Right lung (tissue), 5 donors: ENCODE data around the gene SLC35F1. TPM values are rescaled to one million over a fixed set of nuclear protein-coding genes. Genes with fewer than 3 reads are reported as not detected.

Source experiments
- DNase-seq, 2 donors: peaks; one replicate each; pipeline ENCODE4 v3.0.0-alpha.2; 2013
- polyA plus RNA-seq, 5 donors: library from polyadenylated mRNA; unstranded; fragments of 120-200 nt; gene quantifications; one replicate each; pipeline versions ENCODE4 v1.2.1 to v1.2.3, GENCODE V29; 2013; ENCODE audit warnings: inconsistent platforms in 1 of 5, low replicate concordance in 1 of 5; ENCODE audit not compliant: insufficient read length in 5 of 5, insufficient read depth in 1 of 5

The SLC35F1 gene
- polyA plus RNA-seq, 5 donors = 2.6 to 3.7 (median 3.1) TPM

GRCh38 chr6:118306392-118307238 is 399.6 kb downstream of the SLC35F1 start:
- no peak for DNase-seq

GRCh38 chr6:118307581-118307980 is 400.5 kb downstream of the SLC35F1 start:
- DNase-seq = no peak

DNA sequence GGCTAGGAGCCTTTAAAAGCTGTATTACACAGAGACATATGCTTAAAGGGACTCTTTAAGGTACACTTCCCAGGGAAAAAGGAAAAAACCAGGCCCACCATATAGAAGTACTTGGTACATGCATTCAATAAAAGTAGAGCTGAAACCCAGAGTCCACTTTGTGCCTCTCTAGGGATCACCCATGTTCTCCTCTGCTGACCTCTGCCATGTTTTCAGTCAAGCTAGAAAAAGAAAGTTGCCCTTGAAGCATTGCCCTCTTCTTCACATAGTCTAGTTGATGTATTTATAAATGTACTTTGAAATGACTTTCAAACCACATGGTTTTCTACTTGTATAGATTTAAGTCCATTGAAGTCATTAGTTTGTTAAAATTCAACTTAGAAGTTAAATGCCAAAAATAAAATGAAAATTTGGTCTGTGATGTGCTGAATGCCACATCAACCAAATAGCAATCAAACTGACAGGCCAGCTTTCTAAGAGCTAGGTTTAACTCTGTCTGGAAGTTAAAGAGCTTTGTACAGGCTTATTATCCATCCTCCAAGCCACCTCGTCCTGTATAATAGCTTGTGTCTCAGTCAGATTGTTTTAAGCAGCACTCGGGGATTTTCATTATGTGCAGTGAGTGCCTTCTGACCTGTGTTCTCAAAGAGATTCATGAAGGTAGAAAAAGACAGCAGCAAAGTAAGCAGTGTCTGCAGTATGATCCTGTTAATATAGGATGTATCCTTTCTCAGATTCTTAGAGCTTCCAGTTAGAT is 402.5 kb downstream of the SLC35F1 start:
- no peak for DNase-seq

GRCh38 chr6:118313208-118313607 is 406.1 kb downstream of the SLC35F1 start:
- no peak for DNase-seq

DNA sequence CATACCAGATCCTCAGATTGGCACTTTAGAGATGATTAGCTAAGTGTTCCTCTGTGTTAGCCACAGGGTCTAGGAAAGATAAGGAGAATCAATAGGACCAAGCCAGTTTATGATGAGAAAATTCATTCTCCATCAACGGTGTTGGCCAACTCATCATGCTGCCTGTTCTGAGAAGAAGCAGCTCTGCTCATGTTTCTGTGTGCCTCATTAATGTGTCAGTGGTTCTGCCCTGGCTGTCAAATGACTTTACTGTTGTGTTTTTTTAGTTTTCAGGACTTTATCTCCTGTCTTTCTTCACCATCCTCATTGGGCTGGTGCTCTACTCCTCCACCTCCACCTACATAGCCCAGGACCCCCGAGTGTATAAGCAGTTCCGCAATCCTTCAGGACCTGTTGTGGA is 406.7 kb downstream of the SLC35F1 start:
- no peak for DNase-seq

DNA sequence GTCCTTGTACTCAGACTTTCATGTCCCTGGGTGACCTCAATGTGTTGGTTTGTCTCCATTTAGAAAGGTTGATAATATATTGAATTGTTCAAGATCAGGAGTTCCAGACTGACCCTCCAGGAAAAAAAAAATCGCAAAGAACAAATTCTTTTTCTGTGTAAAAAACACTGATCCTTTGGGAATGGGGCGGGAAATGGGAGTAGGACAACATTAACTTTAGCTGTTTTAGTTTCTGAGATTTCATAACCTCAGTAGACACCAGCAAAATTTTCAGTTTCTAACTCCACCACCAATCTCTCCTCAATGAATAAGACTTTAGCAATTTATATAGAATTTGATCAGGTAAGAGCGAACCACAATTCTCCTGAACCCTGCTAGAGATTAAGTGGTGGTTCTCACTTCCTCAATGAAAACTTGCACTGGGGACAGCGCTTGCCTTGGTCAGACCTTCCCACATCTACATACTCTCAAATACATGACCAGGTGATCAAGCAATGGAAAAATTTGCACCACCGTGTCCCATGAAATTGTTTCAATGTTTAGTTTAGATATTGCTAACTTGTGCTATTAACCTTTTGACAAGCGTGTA is 409.8 kb downstream of the SLC35F1 start:
- no peak for DNase-seq

DNA sequence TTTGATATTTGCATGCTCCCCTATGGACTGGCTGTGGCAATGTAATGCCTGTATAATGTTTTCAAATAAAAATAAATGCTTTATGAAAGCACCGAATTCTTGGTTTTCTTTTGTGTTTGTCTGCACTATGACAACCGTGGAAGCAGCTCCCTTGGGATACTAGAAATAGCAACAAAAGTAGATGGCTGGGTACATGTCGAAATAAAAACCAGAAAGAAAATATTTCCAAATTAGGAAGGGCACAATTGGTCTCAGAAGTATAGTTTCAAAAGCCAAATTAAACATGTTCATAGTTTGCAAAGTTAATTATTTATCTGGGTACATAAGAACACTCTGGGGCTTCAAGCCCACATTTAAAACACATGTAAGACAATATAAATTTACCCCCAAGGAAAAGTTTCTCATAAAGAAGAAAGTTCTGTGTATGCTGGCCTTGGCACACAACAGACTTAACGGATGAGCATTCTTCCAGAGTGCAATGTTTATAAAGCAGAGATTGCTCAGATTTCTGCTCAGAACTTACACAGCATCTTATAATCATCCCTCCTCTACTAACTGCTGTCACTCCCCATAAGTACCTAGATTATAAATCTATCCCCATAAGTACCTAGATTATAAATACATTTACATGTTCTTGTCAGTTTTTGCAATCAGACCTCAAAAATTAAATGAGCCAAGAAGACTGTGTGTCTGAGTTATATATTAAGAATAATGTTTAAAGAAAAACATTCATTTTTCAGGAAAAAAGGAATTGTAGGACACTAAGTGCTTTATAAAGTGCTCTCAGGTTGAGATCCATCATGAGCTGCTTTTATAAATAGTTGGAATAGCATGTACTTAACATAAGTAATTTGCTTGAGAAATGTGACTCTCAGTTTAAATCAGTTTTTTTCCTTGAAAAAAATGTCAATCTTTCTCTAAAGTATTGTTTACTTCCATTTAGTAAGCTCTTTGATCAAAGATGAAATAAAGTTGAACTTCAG is 410.8 kb downstream of the SLC35F1 start:
- no peak for DNase-seq

DNA sequence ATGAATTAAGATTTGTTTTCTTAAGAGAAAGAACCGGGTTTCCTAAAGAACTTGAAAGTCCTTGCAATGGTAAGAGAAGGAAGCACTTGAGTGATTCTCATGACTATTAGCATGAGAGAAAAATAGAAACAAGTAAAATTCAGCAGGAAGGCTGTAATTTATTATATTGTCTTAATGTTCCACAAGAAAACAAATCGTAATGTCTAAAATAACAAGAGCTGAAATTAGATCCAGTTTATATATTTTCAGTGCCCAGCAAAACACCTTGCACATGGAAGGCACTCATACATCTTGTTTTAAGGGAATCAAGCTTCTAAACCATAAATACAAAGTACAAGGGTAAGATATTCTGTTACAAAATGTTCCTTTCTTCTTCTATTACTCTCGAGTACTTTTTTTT is 411.6 kb downstream of the SLC35F1 start:
- DNase-seq = no peak

- DNase-seq = no peak
These were observed 412.4 kb downstream of the SLC35F1 start for GRCh38 chr6:118319416-118319815.

- DNase-seq = no peak
These were observed 413.0 kb downstream of the SLC35F1 start for GRCh38 chr6:118319894-118320649.

- DNase-seq = no peak
These were observed 413.6 kb downstream of the SLC35F1 start for GRCh38 chr6:118320652-118321051.

- DNase-seq = no peak
These were observed 417.1 kb downstream of the SLC35F1 start for GRCh38 chr6:118324116-118324515.

DNA sequence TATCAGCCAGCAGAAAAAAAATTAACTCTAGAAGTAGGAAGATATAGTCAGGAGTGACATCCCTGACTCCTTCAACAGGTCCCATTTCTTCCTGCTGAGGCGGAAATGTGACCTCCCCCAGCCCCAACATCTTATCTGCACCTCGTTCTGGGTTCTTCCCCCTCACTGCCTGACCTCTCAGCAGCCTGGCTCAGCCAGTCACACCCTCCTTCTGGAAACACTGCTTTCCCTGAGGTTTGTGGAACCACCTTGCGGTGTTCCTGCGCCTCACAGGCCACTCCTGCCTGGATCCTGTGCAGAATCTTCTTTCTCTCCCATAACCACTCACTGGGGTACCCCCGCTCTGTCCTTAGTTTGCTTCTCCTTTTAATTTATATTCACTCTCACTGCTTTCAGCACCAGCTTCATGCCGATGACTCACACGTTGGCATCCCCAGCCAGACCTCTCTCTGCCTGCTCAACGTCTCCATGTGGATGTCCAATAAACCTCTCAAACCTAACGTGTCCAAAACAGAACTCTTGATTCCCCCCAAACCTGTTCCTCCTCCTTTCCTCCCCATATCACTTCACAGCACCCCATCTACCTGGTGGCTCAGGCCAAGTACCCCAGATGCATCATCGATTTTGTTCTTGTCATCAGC is 418.3 kb downstream of the SLC35F1 start:
- no peak for DNase-seq

- no peak for DNase-seq
These were observed 419.6 kb downstream of the SLC35F1 start for GRCh38 chr6:118326712-118327111.

- DNase-seq = no peak
These were observed 420.2 kb downstream of the SLC35F1 start for GRCh38 chr6:118327237-118327636.

GRCh38 chr6:118333772-118334171 is 426.7 kb downstream of the SLC35F1 start:
- DNase-seq = no peak

DNA sequence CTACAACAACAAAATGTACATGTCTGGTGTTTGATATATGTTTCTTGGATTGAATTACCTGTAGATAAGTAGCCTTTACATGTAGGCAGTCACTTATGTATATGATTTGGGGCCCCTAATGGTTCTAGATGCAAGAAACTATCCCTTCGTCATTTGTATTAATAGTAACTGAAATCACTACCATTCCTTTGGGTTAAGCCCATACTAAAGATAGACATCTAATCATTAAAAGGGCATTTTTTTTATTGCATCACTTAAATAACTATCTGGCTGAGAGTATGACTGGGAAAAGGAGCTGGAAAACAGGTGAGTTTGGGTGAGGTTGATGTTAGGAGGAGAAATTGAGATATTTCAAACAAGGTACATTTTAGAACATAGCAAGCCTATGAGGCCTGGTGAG is 427.6 kb downstream of the SLC35F1 start:
- no peak for DNase-seq

DNA sequence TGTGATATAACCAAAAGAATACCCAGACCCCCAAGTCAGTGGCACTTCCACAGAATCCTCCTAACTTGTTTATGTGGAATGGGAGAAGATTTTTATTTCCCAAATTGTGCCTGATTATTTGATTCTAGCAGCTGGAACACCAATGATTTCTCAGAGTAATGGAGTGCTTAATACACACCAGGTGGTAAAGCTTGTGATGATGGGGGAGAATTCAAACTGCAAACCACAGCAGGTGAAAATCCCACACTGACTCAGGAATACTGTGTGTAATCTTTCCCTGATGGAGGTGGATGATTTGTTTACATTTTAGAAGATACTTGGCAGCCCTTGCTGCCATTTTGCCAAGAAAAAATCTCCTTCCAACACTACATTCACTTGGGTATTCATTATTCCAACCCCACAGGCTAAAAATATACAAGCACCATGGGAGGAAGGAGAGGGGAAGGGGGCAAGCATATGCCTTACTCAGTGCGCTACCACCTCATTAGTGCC is 428.3 kb downstream of the SLC35F1 start:
- no peak for DNase-seq

DNA sequence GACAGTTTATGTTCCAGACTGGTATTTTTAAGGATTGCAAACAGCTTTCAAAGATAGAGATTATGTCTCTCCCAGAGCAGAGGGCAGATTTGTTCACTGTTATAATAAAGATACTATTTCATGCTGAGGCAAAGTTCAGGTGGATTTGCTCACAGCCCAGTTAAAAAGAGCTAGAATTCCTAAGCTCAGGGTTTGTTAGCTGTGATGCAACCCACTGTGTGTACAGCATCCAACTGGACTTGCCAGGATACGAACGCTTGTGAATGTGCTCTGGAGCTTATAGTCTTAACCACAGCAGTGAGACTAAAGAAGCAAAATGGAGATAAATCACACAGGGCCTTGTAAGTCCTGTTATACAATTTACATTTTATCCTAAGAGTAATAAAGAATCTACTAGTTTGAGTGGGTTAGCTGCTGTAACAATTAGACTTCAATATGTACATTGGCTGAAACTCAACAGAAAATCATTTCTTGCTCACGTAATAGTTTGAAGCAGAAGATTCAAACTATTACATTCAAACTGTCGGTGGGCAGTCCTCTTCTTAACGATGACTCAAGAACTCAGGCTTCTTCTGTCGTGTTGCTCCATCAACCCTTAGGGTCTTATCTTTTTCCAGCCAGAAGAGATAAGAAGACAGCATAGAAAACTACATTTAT is 437.1 kb downstream of the SLC35F1 start:
- no peak for DNase-seq
